Natural killer cell (primary cell): ENCODE results near the gene SEL1L2. TPM values are rescaled to one million over a fixed set of nuclear protein-coding genes. Genes with fewer than 3 reads are reported as not detected.

Experiments
- ATAC-seq, 3 donors: fragments of 150-1000 bp in 2 of 3; fragments of 200-7000 bp in 1 of 3; cut with Tn5 transposase; 1 replicate in 1 of 3; 2 replicates in 2 of 3; pipeline ENCODE4 v1.10.0; 2021; ENCODE audit warnings: mild to moderate bottlenecking in 2 of 3, moderate library complexity in 2 of 3
- DNase-seq, 2 donors: peaks; one replicate each; pipeline versions ENCODE4 v3.0.0 to v3.0.0-alpha.2; 2013 to 2021; ENCODE audit warnings: mixed read lengths in 1 of 2
- H3K27ac ChIP-seq: one replicate; pipeline ENCODE4 v1.5.1; 2013; ENCODE audit warnings: mild to moderate bottlenecking, low read length
- H3K27me3 ChIP-seq: one replicate; pipeline ENCODE4 v1.6.1; 2013; ENCODE audit warnings: low read length; ENCODE audit not compliant: control insufficient read depth, insufficient read depth
- H3K36me3 ChIP-seq: one replicate; pipeline ENCODE4 v1.6.1; 2013; ENCODE audit warnings: low read length; ENCODE audit not compliant: control insufficient read depth, insufficient read depth
- H3K4me1 ChIP-seq: one replicate; pipeline ENCODE4 v1.6.1; 2013; ENCODE audit warnings: low read length; ENCODE audit not compliant: control insufficient read depth, insufficient read depth
- H3K4me3 ChIP-seq: one replicate; pipeline ENCODE4 v1.5.1; 2013; ENCODE audit warnings: low read length
- H3K9me3 ChIP-seq: one replicate; pipeline ENCODE4 v1.6.1; 2013; ENCODE audit warnings: low read length; ENCODE audit not compliant: control insufficient read depth, insufficient read depth
- H3K27ac Mint-ChIP-seq, 2 donors: one replicate each; pipeline ENCODE4 v1.8.0; 2022; ENCODE audit warnings: mild to moderate bottlenecking in 2 of 2, mixed read lengths in 2 of 2, moderate library complexity in 1 of 2
- H3K27me3 Mint-ChIP-seq, 2 donors: one replicate each; pipeline ENCODE4 v1.8.0; 2022; ENCODE audit warnings: low read depth in 2 of 2, mixed read lengths in 2 of 2
- H3K36me3 Mint-ChIP-seq: one replicate; pipeline ENCODE4 v1.8.0; 2022; ENCODE audit warnings: mixed read lengths
- H3K4me1 Mint-ChIP-seq, 2 donors: one replicate each; pipeline ENCODE4 v1.8.0; 2022; ENCODE audit warnings: mixed read lengths in 2 of 2
- H3K4me3 Mint-ChIP-seq: one replicate; pipeline ENCODE4 v1.8.0; 2022; ENCODE audit warnings: mild to moderate bottlenecking, moderate library complexity, mixed read lengths
- H3K9me3 Mint-ChIP-seq, 2 donors: one replicate each; pipeline ENCODE4 v1.8.0; 2022; ENCODE audit warnings: mixed read lengths in 2 of 2
- CTCF ChIP-seq: fragments of 200-600 bp; IDR thresholded peaks from one replicate; pipeline ENCODE4 v1.8.0; 2022; ENCODE audit warnings: antibody characterized with exemption
- WGBS: methylation state at CpG from one replicate; pipeline ENCODE4 v1.1.7; 2013; ENCODE audit warnings: missing lambda C conversion rate; ENCODE audit not compliant: insufficient coverage; 5-methylcytosine and 5-hydroxymethylcytosine counted together
- intact Hi-C: fragments of 100-400 bp; cut with micrococcal nuclease; formaldehyde crosslinking; loops from one replicate; pipeline ENCODE4 v1.14.2; 2022
- total RNA-seq, 4 donors: library from RNA; stranded (reverse); fragments of 120-200 nt in 1 of 4; gene quantifications; one replicate each; pipeline versions ENCODE4 v1.2.3 to v1.2.4, GENCODE V29; 2013 to 2022

Gene SEL1L2
- total RNA-seq, 3 donors from 2014 or later (not counting 1 experiment from before 2014, with no cell fraction given), result not detected

DNA sequence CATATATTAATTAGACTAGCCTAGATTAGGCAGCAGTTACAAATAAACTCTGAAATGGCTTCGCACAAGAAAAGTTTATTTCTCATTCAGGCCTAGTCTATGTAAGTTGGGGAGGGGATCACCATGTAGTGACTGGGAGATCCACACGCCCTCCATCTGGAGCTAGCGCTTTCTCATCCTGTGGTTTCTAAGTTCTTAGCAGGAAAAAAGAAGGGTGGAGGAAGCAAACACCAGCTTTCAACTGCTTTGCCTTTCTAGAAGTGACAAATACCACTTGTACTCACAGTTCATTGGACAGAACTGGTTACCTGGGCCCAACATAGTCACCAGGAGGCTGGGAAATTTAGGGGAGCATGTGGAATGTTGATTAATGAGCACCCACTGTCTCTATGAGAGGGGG is 158.9 kb downstream of the SEL1L2 start:
- H3K4me1 Mint-ChIP-seq, result no peaks in the 10 kb centered on the region
- no peaks in the 10 kb centered on the region for H3K9me3 ChIP-seq
- DNase-seq, result no peak
- intact Hi-C loops, result no loop called here
- peaks cover 4% of the 10 kb centered on the region for H3K27me3 ChIP-seq
- H3K4me1 ChIP-seq, result no peaks in the 10 kb centered on the region
- H3K27ac Mint-ChIP-seq, result no peak overlapping the region
- H3K4me3 Mint-ChIP-seq, result no peak overlapping the region
- H3K4me3 ChIP-seq, result no peak overlapping the region
- peaks cover 6 to 35% of the 10 kb centered on the region in 2 donors for H3K27me3 Mint-ChIP-seq
- H3K9me3 Mint-ChIP-seq, result no peaks in the 10 kb centered on the region
- no peaks in the 10 kb centered on the region for H3K36me3 ChIP-seq
- WGBS, result 88% methylated on average over 3 of the region's 3 CpGs
- no peak overlapping the region for H3K27ac ChIP-seq
- H3K36me3 Mint-ChIP-seq, result no peaks in the 10 kb centered on the region
- TF ChIP-seq CTCF, result no peak
- ATAC-seq, result no peak

DNA sequence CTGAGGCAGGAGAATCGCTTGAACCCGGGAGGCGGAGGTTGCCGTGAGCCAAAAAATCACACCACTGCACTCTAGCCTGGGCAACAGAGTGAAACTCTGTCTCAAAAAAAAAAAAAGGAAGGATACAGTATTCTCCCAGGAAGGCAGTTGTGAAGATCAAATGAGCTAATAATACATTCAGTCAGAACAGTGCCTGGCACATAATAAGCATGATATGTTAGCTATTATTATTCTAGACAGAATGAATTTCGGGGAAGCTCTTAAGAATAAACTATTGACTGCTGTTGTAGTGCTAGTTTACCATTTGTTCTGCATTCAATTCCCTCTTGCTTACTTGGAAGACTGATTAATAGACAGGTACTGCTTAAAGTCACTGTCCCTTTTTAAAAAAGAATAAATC is 164.9 kb downstream of the SEL1L2 start:
- no peak for DNase-seq
- Mint-ChIP-seq H3K36me3 (no peaks in the 10 kb centered on the region), H3K4me3 (no peak overlapping the region), H3K27me3 (peaks cover 6 to 11% of the 10 kb centered on the region in 2 donors), H3K4me1 (peaks cover 0 to 5% of the 10 kb centered on the region in 2 donors), H3K9me3 (no peaks in the 10 kb centered on the region), H3K27ac (no peak overlapping the region)
- Histone ChIP-seq H3K36me3 (no peaks in the 10 kb centered on the region), H3K4me1 (no peaks in the 10 kb centered on the region), H3K27me3 (no peaks in the 10 kb centered on the region), H3K4me3 (no peak overlapping the region), H3K9me3 (no peaks in the 10 kb centered on the region), H3K27ac (no peak overlapping the region)
- intact Hi-C loops, result no loop called here
- no peak for TF ChIP-seq CTCF
- ATAC-seq, result no peak
- WGBS, result 91% methylated on average over 4 of the region's 5 CpGs

DNA sequence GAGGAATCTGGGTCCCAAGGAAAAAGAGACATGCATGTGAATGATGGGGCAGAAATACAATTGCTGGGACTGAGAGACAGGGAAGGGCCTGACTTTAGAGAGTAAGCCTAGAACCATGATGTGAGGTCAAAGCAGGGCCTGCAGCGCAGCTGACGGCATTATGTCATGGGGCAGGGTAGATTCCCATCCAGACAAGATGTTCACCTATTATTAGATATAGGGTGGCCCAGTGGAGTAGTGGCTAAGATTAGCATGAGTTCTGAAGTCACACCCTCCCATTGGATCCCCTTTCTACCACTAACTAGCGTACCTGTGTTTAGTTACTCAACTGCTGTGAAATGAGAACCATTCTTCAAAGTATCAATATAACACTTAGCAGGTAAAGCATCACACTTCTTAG is 166.0 kb downstream of the SEL1L2 start:
- TF ChIP-seq CTCF, result no peak
- H3K4me3 Mint-ChIP-seq, result no peak overlapping the region
- peaks cover under 1 to 11% of the 10 kb centered on the region in 2 donors for H3K27me3 Mint-ChIP-seq
- no peak overlapping the region for H3K27ac Mint-ChIP-seq
- Histone ChIP-seq H3K36me3 (no peaks in the 10 kb centered on the region), H3K4me3 (no peak overlapping the region), H3K27ac (no peak overlapping the region), H3K4me1 (no peaks in the 10 kb centered on the region), H3K9me3 (no peaks in the 10 kb centered on the region), H3K27me3 (no peaks in the 10 kb centered on the region)
- peaks cover 0 to 5% of the 10 kb centered on the region in 2 donors for H3K4me1 Mint-ChIP-seq
- no peaks in the 10 kb centered on the region for H3K36me3 Mint-ChIP-seq
- intact Hi-C loops, result no loop called here
- 100% methylated on average over 3 of the region's 3 CpGs for WGBS
- no peaks in the 10 kb centered on the region for H3K9me3 Mint-ChIP-seq
- DNase-seq, result no peak
- ATAC-seq, result no peak

DNA sequence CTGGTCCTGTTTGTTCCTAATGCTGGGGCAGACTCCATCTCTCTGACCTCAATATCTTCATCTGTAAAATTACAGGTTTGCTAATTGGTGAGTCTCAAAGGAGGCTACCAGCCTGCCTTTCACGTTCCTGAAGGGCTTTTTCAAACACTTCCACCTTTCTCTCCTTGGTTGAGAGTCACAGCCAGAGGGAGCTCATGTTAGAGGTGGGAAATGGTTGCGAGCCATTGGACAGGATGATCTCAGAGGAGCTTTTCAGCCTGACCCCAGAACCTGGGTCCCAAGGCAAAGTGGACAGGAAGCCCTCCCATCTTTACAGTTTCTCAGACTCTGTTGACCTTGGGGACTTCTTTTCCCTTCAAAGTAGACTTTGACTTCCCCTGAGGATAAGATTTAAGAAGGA is 168.0 kb downstream of the SEL1L2 start:
- ATAC-seq, result no peak
- TF ChIP-seq CTCF, result no peak
- H3K27ac Mint-ChIP-seq, result no peak overlapping the region
- Histone ChIP-seq H3K27ac (no peak overlapping the region), H3K36me3 (peaks cover 10% of the 10 kb centered on the region), H3K27me3 (no peaks in the 10 kb centered on the region), H3K4me1 (no peaks in the 10 kb centered on the region), H3K4me3 (no peak overlapping the region), H3K9me3 (no peaks in the 10 kb centered on the region)
- H3K36me3 Mint-ChIP-seq, result peaks cover 9% of the 10 kb centered on the region
- H3K4me3 Mint-ChIP-seq, result no peak overlapping the region
- H3K9me3 Mint-ChIP-seq, result no peaks in the 10 kb centered on the region
- WGBS, result 70% methylated on average over 2 of the region's 2 CpGs
- DNase-seq, result no peak
- peaks cover 0 to 5% of the 10 kb centered on the region in 2 donors for H3K4me1 Mint-ChIP-seq
- peaks cover 0 to 8% of the 10 kb centered on the region in 2 donors for H3K27me3 Mint-ChIP-seq
- intact Hi-C loops, result no loop called here
